ENCODE data around the gene SLC41A1.

The SLC41A1 gene

GRCh38 chr1:205787287-205787916, 25.6 kb downstream of the SLC41A1 start:
- no peak for DNase-seq (ENCODE audit: low read depth in 2 of 2)

GRCh38 chr1:205786601-205787000, 26.4 kb downstream of the SLC41A1 start:
- DNase-seq (ENCODE audit: low read depth in 2 of 2), result no peak

GRCh38 chr1:205785446-205785845, 27.6 kb downstream of the SLC41A1 start:
- DNase-seq (ENCODE audit: low read depth in 2 of 2), result no peak

- DNase-seq (ENCODE audit: low read depth in 2 of 2), result no peak
Observed at GRCh38 chr1:205783904-205784303, 29.1 kb downstream of the SLC41A1 start.

GRCh38 chr1:205783433-205783795, 29.6 kb downstream of the SLC41A1 start:
- no peak for DNase-seq (ENCODE audit: low read depth in 2 of 2)

GRCh38 chr1:205782627-205783432, 30.2 kb downstream of the SLC41A1 start:
- no peak for DNase-seq (ENCODE audit: low read depth in 2 of 2)

GRCh38 chr1:205780335-205780734, 32.7 kb downstream of the SLC41A1 start:
- no peak for DNase-seq (ENCODE audit: low read depth in 2 of 2)

- DNase-seq (ENCODE audit: low read depth in 2 of 2), result no peak
Observed at GRCh38 chr1:205777994-205778393, 35.0 kb downstream of the SLC41A1 start.

GRCh38 chr1:205775717-205776056, 37.3 kb downstream of the SLC41A1 start:
- peak in 1 of 2 experiments; percentile 18 for DNase-seq (ENCODE audit: low read depth in 2 of 2)

GRCh38 chr1:205775015-205775716, 37.8 kb downstream of the SLC41A1 start, which contains the start of gene RAB29:
Gene RAB29, minus strand, starts transcription at chr1:205775482. Its CDS starts 526 bp downstream, at chr1:205774956.
- DNase-seq (ENCODE audit: low read depth in 2 of 2), result peak; percentile 41 to 45

- no peak for DNase-seq (ENCODE audit: low read depth in 2 of 2)
Observed at GRCh38 chr1:205774198-205775014, 38.6 kb downstream of the SLC41A1 start.

- DNase-seq (ENCODE audit: low read depth in 2 of 2), result peak in 1 of 2 experiments; percentile 18
Observed at GRCh38 chr1:205772607-205773032, 40.4 kb downstream of the SLC41A1 start.

GRCh38 chr1:205770618-205771017, 42.4 kb downstream of the SLC41A1 start:
- DNase-seq (ENCODE audit: low read depth in 2 of 2), result no peak

GRCh38 chr1:205769641-205770365, 43.2 kb downstream of the SLC41A1 start:
- DNase-seq (ENCODE audit: low read depth in 2 of 2), result peak in 1 of 2 experiments; percentile 10

GRCh38 chr1:205767248-205767647, 45.8 kb downstream of the SLC41A1 start:
- no peak for DNase-seq (ENCODE audit: low read depth in 2 of 2)

GRCh38 chr1:205766570-205766969, 46.4 kb downstream of the SLC41A1 start:
- no peak for DNase-seq (ENCODE audit: low read depth in 2 of 2)

GRCh38 chr1:205766038-205766437, 47.0 kb downstream of the SLC41A1 start:
- DNase-seq (ENCODE audit: low read depth in 2 of 2), result peak in 1 of 2 experiments; percentile 3

GRCh38 chr1:205764578-205764977, 48.4 kb downstream of the SLC41A1 start:
- no peak for DNase-seq (ENCODE audit: low read depth in 2 of 2)

GRCh38 chr1:205763980-205764379, 49.0 kb downstream of the SLC41A1 start:
- no peak for DNase-seq (ENCODE audit: low read depth in 2 of 2)

GRCh38 chr1:205760606-205761005, 52.4 kb downstream of the SLC41A1 start:
- DNase-seq (ENCODE audit: low read depth in 2 of 2), result no peak

GRCh38 chr1:205756552-205756951, 56.4 kb downstream of the SLC41A1 start:
- no peak for DNase-seq (ENCODE audit: low read depth in 2 of 2)
